Endothelial cell of umbilical vein (primary cell): ENCODE measurements around the gene DHX29. TPM values are rescaled to one million over a fixed set of nuclear protein-coding genes. Genes with fewer than 3 reads are reported as not detected.

Experiments used
- BruUV-seq: library from RNA; stranded (reverse); fragments of 400-500 nt; replicated peaks from 2 replicates; lab custom pipeline; 2021; lab: Mats Ljungman, UMichigan
- CTCF ChIA-PET: fragments of 300-600, 350-600 bp; sonication (Branson Sonifier 250); formaldehyde crosslinking; loops from one replicate; lab custom pipeline; 2021; ENCODE audit warnings: antibody characterized with exemption, inconsistent platforms; lab: Charles Lee
- POLR2A ChIA-PET: fragments of 300-600, 350-600 bp; sonication (Branson Sonifier 250); formaldehyde crosslinking; loops from one replicate; lab custom pipeline; 2021; ENCODE audit warnings: antibody characterized with exemption, inconsistent platforms; lab: Charles Lee
- DNase-seq: peaks from one replicate; pipeline ENCODE4 v3.0.0-alpha.2; 2011; ENCODE audit warnings: low read depth, low spot score
- FAIRE-seq: peaks from 2 replicates; lab custom pipeline; 2011; peaks lifted over from hg19 to GRCh38; lab: Jason Lieb, UNC
- H2AFZ ChIP-seq: 2 replicates; pipeline ENCODE4 v1.6.0; 2012; ENCODE audit warnings: low read depth, low read length, control low read depth, inconsistent platforms
- H3K27ac ChIP-seq: 2 replicates; pipeline ENCODE4 v1.5.1; 2011; ENCODE audit warnings: low read depth, mild to moderate bottlenecking, control low read depth, low read length, moderate library complexity; ENCODE audit not compliant: insufficient read depth
- H3K27me3 ChIP-seq, 2 experiments: 2 replicates each; pipeline versions ENCODE4 v1.6.0 to v1.6.1; 2011; ENCODE audit warnings: low read length in 2 of 2, mixed read lengths in 1 of 2; ENCODE audit not compliant: control insufficient read depth in 2 of 2, insufficient read depth in 2 of 2
- H3K36me3 ChIP-seq, 2 experiments: 2 replicates in 1 of 2; 3 replicates in 1 of 2; pipeline ENCODE4 v1.5.1; 2011; ENCODE audit warnings: low read length in 2 of 2, mild to moderate bottlenecking in 1 of 2, moderate library complexity in 1 of 2; ENCODE audit not compliant: control insufficient read depth in 2 of 2, insufficient read depth in 2 of 2; ENCODE audit errors: extremely low read depth in 1 of 2
- H3K4me1 ChIP-seq: 3 replicates; pipeline ENCODE4 v1.5.1; 2011; ENCODE audit warnings: mild to moderate bottlenecking, low read length; ENCODE audit not compliant: control insufficient read depth, insufficient read depth; ENCODE audit errors: extremely low read depth
- H3K4me2 ChIP-seq: 2 replicates; pipeline ENCODE4 v1.6.1; 2011; ENCODE audit warnings: low read length, control low read depth, mixed read lengths; ENCODE audit not compliant: insufficient read depth
- H3K4me3 ChIP-seq, 3 experiments: fragments of 200-600 bp in 1 of 3; sonication (generic), shearing (Covaris generic) in 1 of 3; replicated peaks in 1 of 3; 2 replicates each; pipeline ENCODE4 v1.5.1; 2011 to 2016; ENCODE audit warnings: control low read depth in 3 of 3, low read length in 3 of 3, mild to moderate bottlenecking in 2 of 3, inconsistent platforms in 1 of 3, low read depth in 1 of 3, moderate library complexity in 1 of 3; ENCODE audit not compliant: insufficient read depth in 1 of 3
- H3K79me2 ChIP-seq: 2 replicates; pipeline ENCODE4 v1.6.0; 2012; ENCODE audit warnings: low read length, inconsistent platforms; ENCODE audit not compliant: control insufficient read depth, insufficient read depth
- H3K9ac ChIP-seq: replicated peaks from 2 replicates; pipeline ENCODE3; 2011; ENCODE audit warnings: low read length, control low read depth; ENCODE audit not compliant: insufficient read depth; ENCODE audit errors: extremely low read depth
- H3K9me1 ChIP-seq: replicated peaks from 3 replicates; pipeline ENCODE4 v1.6.0; 2011; ENCODE audit warnings: mild to moderate bottlenecking, low read length; ENCODE audit not compliant: control insufficient read depth, insufficient read depth; ENCODE audit errors: extremely low read depth
- H3K9me3 ChIP-seq: replicated peaks from 2 replicates; pipeline ENCODE4 v1.5.1; 2012; ENCODE audit warnings: low read length, inconsistent platforms; ENCODE audit not compliant: control insufficient read depth, insufficient read depth
- H4K20me1 ChIP-seq: replicated peaks from 2 replicates; pipeline ENCODE3; 2011; ENCODE audit warnings: mild to moderate bottlenecking, low read length; ENCODE audit not compliant: control insufficient read depth, insufficient read depth; ENCODE audit errors: extremely low read depth
- CTCF ChIP-seq, 2 donors: IDR thresholded peaks; 1 replicate in 1 of 2; 2 replicates in 1 of 2; pipeline ENCODE4 v1.5.1; 2011; ENCODE audit warnings: low read length in 2 of 2, mild to moderate bottlenecking in 2 of 2, moderate library complexity in 2 of 2, control low read depth in 1 of 2, inconsistent platforms in 1 of 2, low read depth in 1 of 2; ENCODE audit not compliant: insufficient read depth in 1 of 2; ENCODE audit errors: extremely low read depth in 1 of 2
- EZH2 ChIP-seq: IDR thresholded peaks from 2 replicates; pipeline ENCODE4 v1.6.1; 2012; ENCODE audit warnings: borderline replicate concordance, low read depth, mild to moderate bottlenecking, moderate library complexity, low read length, inconsistent platforms; ENCODE audit not compliant: severe bottlenecking
- FOS ChIP-seq: IDR thresholded peaks from 2 replicates; pipeline ENCODE4 v1.6.1; 2011; ENCODE audit warnings: mild to moderate bottlenecking, low read length, moderate library complexity, borderline replicate concordance; ENCODE audit not compliant: insufficient read depth
- JUN ChIP-seq: IDR thresholded peaks from 2 replicates; pipeline ENCODE4 v1.6.1; 2011; ENCODE audit warnings: borderline replicate concordance, low read depth; ENCODE audit not compliant: insufficient read length, insufficient read depth
- MAX ChIP-seq: IDR thresholded peaks from 2 replicates; pipeline ENCODE4 v1.6.1; 2011; ENCODE audit not compliant: insufficient read depth, insufficient read length
- POLR2A ChIP-seq: IDR thresholded peaks from 2 replicates; pipeline ENCODE4 v1.6.1; 2012; ENCODE audit warnings: low read depth, mild to moderate bottlenecking, control low read depth, low read length
- POLR2AphosphoS5 ChIP-seq: IDR thresholded peaks from 2 replicates; pipeline ENCODE4 v1.6.1; 2012; ENCODE audit warnings: low read depth, mild to moderate bottlenecking, control low read depth, low read length, moderate library complexity; ENCODE audit not compliant: insufficient read depth
- dilution Hi-C: fragments of 300-500 bp; cut with MboI; formaldehyde crosslinking; loops from one replicate; pipeline ENCODE4 v1.15.0; 2019; ENCODE audit warnings: low sequenced_read_pairs; ENCODE audit not compliant: extremely low pct_ligation_motif_present
- intact Hi-C: fragments of 100-400 bp; cut with micrococcal nuclease; formaldehyde crosslinking; loops from one replicate; pipeline ENCODE4 v1.10.0; 2022
- polyA plus RNA-seq, 4 experiments: library from polyadenylated mRNA; depleted of rRNA in 3 of 4; stranded (reverse) in 3 of 4; unstranded in 1 of 4; fragments of >200 nt; gene quantifications; 2 replicates each; pipeline versions ENCODE4 v1.2.1 to v1.2.3, GENCODE V29; 2011 to 2012; ENCODE audit warnings: missing spikeins in 1 of 4
- total RNA-seq: library from RNA; stranded (reverse); gene quantifications from 2 replicates; pipeline ENCODE4 v1.2.3, GENCODE V29; 2021

Gene DHX29
- total and polyA plus RNA-seq, 2 donors (not counting 3 experiments of a cell fraction or from before 2014, with no cell fraction given), result 4.7 to 32.8 TPM

- dilution Hi-C loops, result no loop called here
- H3K27me3 ChIP-seq, result no peaks in the 10 kb centered on the region
- intact Hi-C loops, result no loop called here
- H2AFZ ChIP-seq, result no peak overlapping the region
- CTCF ChIA-PET, result no interaction called here
- H3K4me2 ChIP-seq, result no peak overlapping the region
- H4K20me1 ChIP-seq, result peaks cover 2% of the 10 kb centered on the region
- DNase-seq (no peak), FAIRE-seq (no peak)
- TF ChIP-seq MAX (no peak), POLR2A (no peak), JUN (no peak), POLR2AphosphoS5 (no peak)
- no peaks in the 10 kb centered on the region for H3K9me1 ChIP-seq
- H3K9ac ChIP-seq, result no peak overlapping the region
- no peaks in the 10 kb centered on the region for H3K4me1 ChIP-seq
- POLR2A ChIA-PET, result no interaction called here
- BruUV-seq, result no TSS peak
- peaks cover 0 to 11% of the 10 kb centered on the region in 2 experiments for H3K36me3 ChIP-seq
- peaks cover 41% of the 10 kb centered on the region for H3K79me2 ChIP-seq
- H3K4me3 ChIP-seq, result no peak overlapping the region
- H3K27ac ChIP-seq, result no peak overlapping the region
- no peaks in the 10 kb centered on the region for H3K9me3 ChIP-seq
Observed at GRCh38 chr5:55331321-55331720, 23.8 kb upstream of the DHX29 start.

- TF ChIP-seq POLR2AphosphoS5 (no peak), MAX (no peak), CTCF (IDR thresholded peaks at IDR 0.05; ENCODE audit: extremely low read depth in 1 of 2, insufficient read depth in 1 of 2, low read depth in 1 of 2, low read length in 2 of 2) (no peak), FOS (no peak), JUN (no peak), EZH2 (no peak)
- no peak overlapping the region for H2AFZ ChIP-seq
- CTCF ChIA-PET, result no interaction called here
- H3K9ac ChIP-seq, result no peak overlapping the region
- POLR2A ChIA-PET, result no interaction called here
- H3K4me2 ChIP-seq, result no peak overlapping the region
- no peaks in the 10 kb centered on the region for H3K9me3 ChIP-seq
- dilution Hi-C loops (no loop called here), intact Hi-C loops (no loop called here)
- no peaks in the 10 kb centered on the region for H3K27me3 ChIP-seq
- H3K79me2 ChIP-seq, result peaks cover 22% of the 10 kb centered on the region
- H3K9me1 ChIP-seq, result no peaks in the 10 kb centered on the region
- peaks cover 0 to 13% of the 10 kb centered on the region in 2 experiments for H3K36me3 ChIP-seq
- no peak overlapping the region for H3K4me3 ChIP-seq
- no peak for FAIRE-seq
- no peaks in the 10 kb centered on the region for H3K4me1 ChIP-seq
- no peak for DNase-seq
- no peak overlapping the region for H3K27ac ChIP-seq
- H4K20me1 ChIP-seq, result no peaks in the 10 kb centered on the region
- BruUV-seq, result no TSS peak
Observed at GRCh38 chr5:55327281-55327680, 19.8 kb upstream of the DHX29 start.
